ENCODE measurements around the gene OLFM3. TPM values are rescaled to one million over a fixed set of nuclear protein-coding genes. Genes with fewer than 3 reads are reported as not detected.

Gene OLFM3
- total RNA-seq, 1 experiment from 2014 or later = 0.26 TPM

- Histone ChIP-seq H3K27me3 (ENCODE audit: insufficient read depth, low read length) (no peaks in the 10 kb centered on the region), H3K4me2 (ENCODE audit: insufficient read depth, insufficient read length, low read length) (no peak overlapping the region), H3K18ac (ENCODE audit: insufficient read length, low read depth, low read length) (no peak overlapping the region), H3K79me1 (ENCODE audit: insufficient read depth, low read depth, low read length, poor library complexity, severe bottlenecking) (no peaks in the 10 kb centered on the region), H3K4ac (ENCODE audit: low read depth, low read length) (no peak overlapping the region), H3K79me2 (ENCODE audit: insufficient read depth, low read length) (no peaks in the 10 kb centered on the region), H2BK20ac (ENCODE audit: low read depth, low read length, poor library complexity, severe bottlenecking) (no peak overlapping the region), H3K23ac (ENCODE audit: insufficient read length, low read depth, low read length) (no peak overlapping the region), H4K8ac (replicated peaks; ENCODE audit: insufficient read length, low read depth, low read length) (no peak overlapping the region), H3K9ac (ENCODE audit: extremely low read depth, insufficient read length, low read length) (no peak overlapping the region), H3K23me2 (ENCODE audit: insufficient read length, low read depth, low read length, poor library complexity, severe bottlenecking) (no peaks in the 10 kb centered on the region), H4K91ac (ENCODE audit: insufficient read length, low read depth, low read length) (no peak overlapping the region), H2AFZ (ENCODE audit: low read length) (no peak overlapping the region), H4K5ac (ENCODE audit: insufficient read length, low read depth, low read length) (no peak overlapping the region), H3K56ac (ENCODE audit: insufficient read length, low read depth, low read length) (no peak overlapping the region), H3K9me3 (ENCODE audit: control insufficient read depth, low read depth, low read length) (no peaks in the 10 kb centered on the region), H3K14ac (ENCODE audit: insufficient read depth, low read length) (no peak overlapping the region), H3K27ac (ENCODE audit: insufficient read length, low read depth, low read length) (no peak overlapping the region), H2BK15ac (ENCODE audit: low read depth, low read length) (no peak overlapping the region), H3T11ph (ENCODE audit: low read length) (no peak overlapping the region), H2BK12ac (ENCODE audit: insufficient read length, low read depth, low read length) (no peak overlapping the region), H3K4me1 (ENCODE audit: insufficient read depth, low read length) (no peaks in the 10 kb centered on the region; the same call in 1 of the 2 replicates), H2BK5ac (ENCODE audit: insufficient read length, low read length) (no peak overlapping the region), H2AK5ac (ENCODE audit: insufficient read length, low read length) (no peak overlapping the region), H4K20me1 (ENCODE audit: control insufficient read depth, insufficient read depth, insufficient read length) (no peaks in the 10 kb centered on the region), H2BK120ac (ENCODE audit: low read depth, low read length, poor library complexity, severe bottlenecking) (no peak overlapping the region)
- Mint-ChIP-seq H3K27me3 (ENCODE audit: low read depth) (no peaks in the 10 kb centered on the region), H3K9me3 (peaks cover 0 to 2% of the 10 kb centered on the region in 2 experiments; a peak in 1 of 5 replicates), H3K27ac (no peak overlapping the region), H3K4me3 (no peak overlapping the region), H3K36me3 (ENCODE audit: insufficient read depth in 1 of 3, low read depth in 3 of 3) (no peaks in the 10 kb centered on the region), H3K4me1 (peaks cover 5 to 8% of the 10 kb centered on the region in 2 experiments)
- WGBS (ENCODE audit: extremely low coverage, insufficient read length, low lambda C conversion rate) = no CpG with 5 or more reads among the region's 3 CpGs
- no peak for DNase-seq
- no peak for TF ChIP-seq CTCF (conservative IDR thresholded peaks at IDR 0.05)
Observed at GRCh38 chr1:101854271-101854670, 142.5 kb downstream of the OLFM3 start.
